HEK293 (cell line): ENCODE measurements around the gene LRIT3.

Source experiments
- MEIS1 ChIP-seq: sonication (generic); formaldehyde crosslinking; IDR thresholded peaks from 2 replicates; pipeline ENCODE4 v1.8.1; 2022; ENCODE audit warnings: missing genetic modification reagents, mild to moderate bottlenecking, borderline replicate concordance
- SETDB1 ChIP-seq: IDR thresholded peaks from one replicate; pipeline ENCODE4 v1.6.1; 2017; ENCODE audit warnings: mild to moderate bottlenecking, low read length, moderate library complexity, mixed read lengths; ENCODE audit not compliant: insufficient read length
- ZNF132 ChIP-seq: fragments of 450-650 bp; formaldehyde crosslinking; IDR thresholded peaks from 2 replicates; pipeline ENCODE4 v1.5.1; 2017; ENCODE audit warnings: missing biosample characterization, missing genetic modification characterization, borderline replicate concordance
- ZNF19 ChIP-seq: fragments of 450-650 bp; formaldehyde crosslinking; IDR thresholded peaks from 2 replicates; pipeline ENCODE4; 2016; ENCODE audit warnings: missing biosample characterization, missing genetic modification characterization, low read depth
- ZNF274 ChIP-seq, 2 experiments: fragments of 200-500 bp in 1 of 2; fragments of 450-650 bp in 1 of 2; sonication (Bioruptor generic) in 1 of 2; formaldehyde crosslinking in 1 of 2; IDR thresholded peaks; 2 replicates each; pipeline versions ENCODE4 v1.5.1 to v1.6.1; 2014 to 2016; ENCODE audit warnings: borderline replicate concordance in 1 of 2, inconsistent platforms in 1 of 2, low read length in 1 of 2, missing biosample characterization in 1 of 2, missing genetic modification characterization in 1 of 2
- ZNF311 ChIP-seq: fragments of 450-650 bp; formaldehyde crosslinking; IDR thresholded peaks from 2 replicates; pipeline ENCODE4 v1.5.1; 2017; ENCODE audit warnings: missing biosample characterization, missing genetic modification characterization, borderline replicate concordance
- ZNF747 ChIP-seq: fragments of 450-650 bp; formaldehyde crosslinking; IDR thresholded peaks from 2 replicates; pipeline ENCODE4 v1.5.1; 2016; ENCODE audit warnings: missing biosample characterization, missing genetic modification characterization
- TF ChIP-seq, protein P1 (sequence below): fragments of 450-650 bp; formaldehyde crosslinking; IDR thresholded peaks from 2 replicates; pipeline ENCODE4 v1.5.1; 2016; ENCODE audit warnings: missing biosample characterization, missing genetic modification characterization
- TF ChIP-seq, protein P2 (sequence below): fragments of 450-650 bp; formaldehyde crosslinking; IDR thresholded peaks from 2 replicates; pipeline ENCODE4 v1.5.1; 2016; ENCODE audit warnings: missing biosample characterization, missing genetic modification characterization
- TF ChIP-seq, protein P3 (sequence below): fragments of 450-650 bp; formaldehyde crosslinking; IDR thresholded peaks from 2 replicates; pipeline ENCODE4 v1.5.1; 2016; ENCODE audit warnings: missing biosample characterization, missing genetic modification characterization
- TF ChIP-seq, protein P4 (sequence below): fragments of 450-650 bp; formaldehyde crosslinking; IDR thresholded peaks from 2 replicates; pipeline ENCODE4 v1.5.1; 2016; ENCODE audit warnings: missing biosample characterization, missing genetic modification characterization

DNA sequence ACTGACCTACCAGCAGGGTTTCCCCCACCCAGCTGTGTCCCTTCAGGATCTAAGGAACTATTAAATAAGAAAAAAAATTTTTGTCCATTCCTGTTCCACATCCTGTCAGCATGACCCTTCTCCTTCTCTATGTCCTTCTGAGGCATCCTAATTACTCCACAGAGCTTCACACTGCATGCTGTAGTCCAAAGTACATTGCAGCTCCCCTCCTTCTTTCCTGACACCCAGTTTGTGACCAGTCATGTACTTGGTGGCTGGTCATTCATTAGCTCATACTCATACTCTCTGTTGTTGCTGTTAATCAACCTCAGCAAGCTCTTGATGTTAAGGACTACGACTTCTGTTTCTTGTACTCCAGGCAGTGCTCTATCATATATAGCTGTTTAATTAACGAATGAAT lies 62.3 kb downstream of the LRIT3 start:
- no peak for TF ChIP-seq ZNF19 (tag by site-specific recombination)
- no peak for TF ChIP-seq MEIS1
- TF ChIP-seq, protein P1, sequence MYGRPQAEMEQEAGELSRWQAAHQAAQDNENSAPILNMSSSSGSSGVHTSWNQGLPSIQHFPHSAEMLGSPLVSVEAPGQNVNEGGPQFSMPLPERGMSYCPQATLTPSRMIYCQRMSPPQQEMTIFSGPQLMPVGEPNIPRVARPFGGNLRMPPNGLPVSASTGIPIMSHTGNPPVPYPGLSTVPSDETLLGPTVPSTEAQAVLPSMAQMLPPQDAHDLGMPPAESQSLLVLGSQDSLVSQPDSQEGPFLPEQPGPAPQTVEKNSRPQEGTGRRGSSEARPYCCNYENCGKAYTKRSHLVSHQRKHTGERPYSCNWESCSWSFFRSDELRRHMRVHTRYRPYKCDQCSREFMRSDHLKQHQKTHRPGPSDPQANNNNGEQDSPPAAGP: no peak
- TF ChIP-seq, protein P2, sequence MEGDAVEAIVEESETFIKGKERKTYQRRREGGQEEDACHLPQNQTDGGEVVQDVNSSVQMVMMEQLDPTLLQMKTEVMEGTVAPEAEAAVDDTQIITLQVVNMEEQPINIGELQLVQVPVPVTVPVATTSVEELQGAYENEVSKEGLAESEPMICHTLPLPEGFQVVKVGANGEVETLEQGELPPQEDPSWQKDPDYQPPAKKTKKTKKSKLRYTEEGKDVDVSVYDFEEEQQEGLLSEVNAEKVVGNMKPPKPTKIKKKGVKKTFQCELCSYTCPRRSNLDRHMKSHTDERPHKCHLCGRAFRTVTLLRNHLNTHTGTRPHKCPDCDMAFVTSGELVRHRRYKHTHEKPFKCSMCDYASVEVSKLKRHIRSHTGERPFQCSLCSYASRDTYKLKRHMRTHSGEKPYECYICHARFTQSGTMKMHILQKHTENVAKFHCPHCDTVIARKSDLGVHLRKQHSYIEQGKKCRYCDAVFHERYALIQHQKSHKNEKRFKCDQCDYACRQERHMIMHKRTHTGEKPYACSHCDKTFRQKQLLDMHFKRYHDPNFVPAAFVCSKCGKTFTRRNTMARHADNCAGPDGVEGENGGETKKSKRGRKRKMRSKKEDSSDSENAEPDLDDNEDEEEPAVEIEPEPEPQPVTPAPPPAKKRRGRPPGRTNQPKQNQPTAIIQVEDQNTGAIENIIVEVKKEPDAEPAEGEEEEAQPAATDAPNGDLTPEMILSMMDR (tag by site-specific recombination): no peak
- no peak for TF ChIP-seq ZNF311 (tag by site-specific recombination)
- no peak for TF ChIP-seq ZNF747 (tag by site-specific recombination)
- TF ChIP-seq, protein P3, sequence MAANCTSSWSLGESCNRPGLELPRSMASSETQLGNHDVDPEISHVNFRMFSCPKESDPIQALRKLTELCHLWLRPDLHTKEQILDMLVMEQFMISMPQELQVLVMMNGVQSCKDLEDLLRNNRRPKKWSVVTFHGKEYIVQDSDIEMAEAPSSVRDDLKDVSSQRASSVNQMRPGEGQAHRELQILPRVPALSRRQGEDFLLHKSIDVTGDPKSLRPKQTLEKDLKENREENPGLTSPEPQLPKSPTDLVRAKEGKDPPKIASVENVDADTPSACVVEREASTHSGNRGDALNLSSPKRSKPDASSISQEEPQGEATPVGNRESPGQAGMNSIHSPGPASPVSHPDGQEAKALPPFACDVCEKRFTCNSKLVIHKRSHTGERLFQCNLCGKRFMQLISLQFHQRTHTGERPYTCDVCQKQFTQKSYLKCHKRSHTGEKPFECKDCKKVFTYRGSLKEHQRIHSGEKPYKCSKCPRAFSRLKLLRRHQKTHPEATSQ (tag by site-specific recombination): no peak
- TF ChIP-seq, protein P4, sequence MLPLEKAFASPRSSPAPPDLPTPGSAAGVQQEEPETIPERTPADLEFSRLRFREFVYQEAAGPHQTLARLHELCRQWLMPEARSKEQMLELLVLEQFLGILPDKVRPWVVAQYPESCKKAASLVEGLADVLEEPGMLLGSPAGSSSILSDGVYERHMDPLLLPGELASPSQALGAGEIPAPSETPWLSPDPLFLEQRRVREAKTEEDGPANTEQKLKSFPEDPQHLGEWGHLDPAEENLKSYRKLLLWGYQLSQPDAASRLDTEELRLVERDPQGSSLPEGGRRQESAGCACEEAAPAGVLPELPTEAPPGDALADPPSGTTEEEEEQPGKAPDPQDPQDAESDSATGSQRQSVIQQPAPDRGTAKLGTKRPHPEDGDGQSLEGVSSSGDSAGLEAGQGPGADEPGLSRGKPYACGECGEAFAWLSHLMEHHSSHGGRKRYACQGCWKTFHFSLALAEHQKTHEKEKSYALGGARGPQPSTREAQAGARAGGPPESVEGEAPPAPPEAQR (tag by site-specific recombination): no peak
- TF ChIP-seq ZNF132 (tag by site-specific recombination): no peak
- TF ChIP-seq SETDB1: no peak
- TF ChIP-seq ZNF274 (IDR thresholded peaks at IDR 0.05; ENCODE audit: low read length): no peak
- TF ChIP-seq ZNF274 (tag by site-specific recombination; IDR thresholded peaks at IDR 0.05; ENCODE audit: borderline replicate concordance): no peak
